ENCODE measurements around the gene DUSP7. TPM values are rescaled to one million over a fixed set of nuclear protein-coding genes. Genes with fewer than 3 reads are reported as not detected.

The DUSP7 gene
- total and polyA plus RNA-seq, 9 of the 15 experiments (the other 6 are each of a cell fraction or from before 2014, with no cell fraction given), result 0.45 to 15.8 (median 8.2) TPM

DNA sequence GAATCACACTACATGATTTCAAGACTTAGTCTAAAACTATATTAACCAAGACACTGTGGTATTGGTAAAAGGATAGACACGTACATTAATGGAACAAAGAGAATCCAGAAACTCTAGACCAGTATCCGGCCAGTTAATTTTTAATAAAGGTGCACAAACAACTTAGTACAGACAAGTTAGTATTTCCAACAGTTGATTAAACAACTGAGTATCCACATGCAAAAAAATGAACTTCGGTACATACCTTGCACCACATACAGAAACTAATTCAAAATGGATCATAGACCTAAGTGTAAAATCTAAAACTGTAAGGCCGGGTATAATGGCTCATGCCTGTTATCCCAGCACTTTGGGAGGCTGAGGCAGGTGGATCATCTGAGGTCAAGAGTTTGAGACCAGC, 46.6 kb upstream of the DUSP7 start:
- H3K27me3 ChIP-seq (ENCODE audit: control insufficient read depth in 2 of 2, insufficient read depth in 2 of 2, low read length in 2 of 2), result no peaks in the 10 kb centered on the region
- intact Hi-C loops (cut with micrococcal nuclease), result no loop called here
- in situ Hi-C loops (cut with MboI), result no loop called here
- no peaks in the 10 kb centered on the region for H3K79me2 ChIP-seq (ENCODE audit: control insufficient read depth, insufficient read depth, low read length)
- 85% methylated on average over 4 of the region's 4 CpGs for WGBS (ENCODE audit: insufficient coverage, low coverage, missing lambda C conversion rate)
- BruUV-seq (replicated peaks), result no TSS peak
- no peak overlapping the region for H3K9ac ChIP-seq (ENCODE audit: insufficient read depth in 1 of 2, low read depth in 2 of 2, low read length in 2 of 2)
- no peak for TF ChIP-seq TRIM28 (IDR thresholded peaks at IDR 0.05)
- TF ChIP-seq ZNF121 (CRISPR knock-in tag; conservative IDR thresholded peaks at IDR 0.05), result no peak
- TF ChIP-seq CREBBP (IDR thresholded peaks at IDR 0.05; ENCODE audit: low read depth, low read length), result no peak
- no peak for TF ChIP-seq ZZZ3 (IDR thresholded peaks at IDR 0.05)
- no peak for TF ChIP-seq PTTG1 (tag; IDR thresholded peaks at IDR 0.05; ENCODE audit: low read depth)
- TF ChIP-seq ZNF212 (CRISPR knock-in tag; IDR thresholded peaks at IDR 0.05), result no peak
- TF ChIP-seq, protein P1, sequence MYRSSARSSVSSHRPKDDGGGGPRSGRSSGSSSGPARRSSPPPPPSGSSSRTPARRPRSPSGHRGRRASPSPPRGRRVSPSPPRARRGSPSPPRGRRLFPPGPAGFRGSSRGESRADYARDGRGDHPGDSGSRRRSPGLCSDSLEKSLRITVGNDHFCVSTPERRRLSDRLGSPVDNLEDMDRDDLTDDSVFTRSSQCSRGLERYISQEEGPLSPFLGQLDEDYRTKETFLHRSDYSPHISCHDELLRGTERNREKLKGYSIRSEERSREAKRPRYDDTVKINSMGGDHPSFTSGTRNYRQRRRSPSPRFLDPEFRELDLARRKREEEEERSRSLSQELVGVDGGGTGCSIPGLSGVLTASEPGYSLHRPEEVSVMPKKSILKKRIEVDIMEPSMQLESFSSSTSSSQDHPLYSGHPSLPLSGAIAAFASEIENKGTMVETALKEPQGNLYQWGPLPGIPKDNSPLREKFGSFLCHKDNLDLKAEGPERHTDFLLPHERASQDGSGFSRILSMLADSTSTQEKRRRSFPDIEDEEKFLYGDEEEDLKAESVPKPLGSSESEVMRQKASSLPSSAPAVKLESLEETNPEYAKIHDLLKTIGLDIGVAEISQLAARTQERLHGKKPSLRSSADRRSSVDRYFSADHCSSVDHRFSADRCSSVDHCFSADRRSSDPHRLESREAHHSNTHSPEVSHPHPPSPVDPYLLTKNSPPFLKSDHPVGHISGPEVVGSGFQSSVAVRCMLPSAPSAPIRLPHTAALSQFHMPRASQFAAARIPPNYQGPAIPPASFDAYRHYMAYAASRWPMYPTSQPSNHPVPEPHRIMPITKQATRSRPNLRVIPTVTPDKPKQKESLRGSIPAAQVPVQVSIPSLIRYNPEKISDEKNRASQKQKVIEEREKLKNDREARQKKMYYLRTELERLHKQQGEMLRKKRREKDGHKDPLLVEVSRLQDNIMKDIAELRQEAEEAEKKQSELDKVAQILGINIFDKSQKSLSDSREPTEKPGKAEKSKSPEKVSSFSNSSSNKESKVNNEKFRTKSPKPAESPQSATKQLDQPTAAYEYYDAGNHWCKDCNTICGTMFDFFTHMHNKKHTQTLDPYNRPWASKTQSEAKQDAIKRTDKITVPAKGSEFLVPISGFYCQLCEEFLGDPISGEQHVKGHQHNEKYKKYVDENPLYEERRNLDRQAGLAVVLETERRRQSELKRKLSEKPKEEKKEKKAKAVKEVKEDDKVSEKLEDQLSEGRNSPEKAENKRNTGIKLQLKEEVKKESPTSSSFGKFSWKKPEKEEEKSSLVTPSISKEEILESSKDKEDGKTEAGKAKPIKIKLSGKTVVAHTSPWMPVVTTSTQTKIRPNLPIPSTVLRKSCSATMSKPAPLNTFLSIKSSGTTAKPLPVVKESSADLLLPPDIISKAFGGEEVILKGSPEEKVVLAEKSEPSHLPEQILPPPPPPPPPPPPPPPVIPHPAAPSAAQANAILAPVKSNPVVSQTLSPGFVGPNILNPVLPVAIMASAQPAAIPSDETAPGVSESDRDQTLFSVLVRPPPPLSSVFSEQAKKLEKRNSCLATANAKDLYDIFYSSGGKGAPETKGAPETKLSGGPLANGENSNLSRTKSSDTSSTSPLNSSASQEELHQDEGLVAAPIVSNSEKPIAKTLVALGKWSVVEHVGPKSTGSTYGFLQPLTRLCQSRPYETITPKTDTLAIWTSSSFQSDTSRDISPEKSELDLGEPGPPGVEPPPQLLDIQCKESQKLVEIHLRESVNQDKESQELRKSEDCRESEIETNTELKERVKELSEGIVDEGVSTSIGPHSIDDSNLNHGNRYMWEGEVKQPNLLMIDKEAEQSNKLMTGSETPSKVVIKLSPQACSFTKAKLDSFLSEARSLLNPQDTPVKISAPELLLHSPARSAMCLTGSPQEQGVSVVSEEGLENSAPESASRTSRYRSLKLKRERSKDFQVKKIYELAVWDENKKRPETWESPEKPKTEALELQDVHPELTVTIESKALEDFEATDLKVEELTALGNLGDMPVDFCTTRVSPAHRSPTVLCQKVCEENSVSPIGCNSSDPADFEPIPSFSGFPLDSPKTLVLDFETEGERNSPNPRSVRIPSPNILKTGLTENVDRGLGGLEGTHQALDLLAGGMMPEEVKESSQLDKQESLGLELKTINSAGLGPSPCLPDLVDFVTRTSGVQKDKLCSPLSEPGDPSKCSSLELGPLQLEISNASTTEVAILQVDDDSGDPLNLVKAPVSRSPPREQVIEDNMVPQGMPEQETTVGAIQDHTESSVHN (IDR thresholded peaks at IDR 0.05; ENCODE audit: borderline replicate concordance in 1 of 2, low read depth in 1 of 2), result no peak
- TF ChIP-seq ZNF239 (CRISPR knock-in tag; IDR thresholded peaks at IDR 0.05), result no peak
- no peak for TF ChIP-seq SIN3A (IDR thresholded peaks at IDR 0.05; ENCODE audit: borderline replicate concordance in 2 of 2, control insufficient read depth in 1 of 2, low read depth in 2 of 2, low read length in 2 of 2)
- TF ChIP-seq SRF (CRISPR knock-in tag; IDR thresholded peaks at IDR 0.05), result no peak
- TF ChIP-seq ZBTB1 (CRISPR knock-in tag; IDR thresholded peaks at IDR 0.05; ENCODE audit: borderline replicate concordance, low read depth), result no peak
- no peak for TF ChIP-seq ZNF263 (CRISPR knock-in tag; IDR thresholded peaks at IDR 0.05; ENCODE audit: borderline replicate concordance)
- no peak for TF ChIP-seq NR2F6 (CRISPR knock-in tag; IDR thresholded peaks at IDR 0.05)
- TF ChIP-seq LCOR (CRISPR knock-in tag; IDR thresholded peaks at IDR 0.05), result no peak
- H3K4me3 ChIP-seq, result no peak overlapping the region
- H2AFZ ChIP-seq (ENCODE audit: low read depth, low read length), result no peak overlapping the region
- POLR2A ChIA-PET, result no interaction called here
- no peak for FAIRE-seq
- no peak for DNase-seq (ENCODE audit: extremely low read depth in 1 of 4, low spot score in 3 of 4)
- H3K27ac ChIP-seq (ENCODE audit: extremely low read depth, low read depth, low read length), result no peak overlapping the region
- H3K4me2 ChIP-seq (ENCODE audit: insufficient read depth, low read length), result no peak overlapping the region
- ATAC-seq, result no peak
- H3K4me1 ChIP-seq (replicated peaks in 1 of 2; ENCODE audit: control insufficient read depth in 2 of 2, insufficient read depth in 2 of 2, low read length in 2 of 2), result no peaks in the 10 kb centered on the region; a peak in 2 of 5 replicates
- CTCF ChIA-PET (ENCODE audit: low intra/inter-chr PET ratio), result no interaction called here
- peaks cover 11% of the 10 kb centered on the region; the same call in 2 of the 3 replicates for H3K36me3 ChIP-seq (ENCODE audit: control insufficient read depth, insufficient read depth, low read length)
- no peaks in the 10 kb centered on the region for H3K9me1 ChIP-seq (ENCODE audit: control insufficient read depth, insufficient read depth, low read length)
- H3K9me3 ChIP-seq (replicated peaks; ENCODE audit: control insufficient read depth, insufficient read depth, low read depth, low read length), result no peaks in the 10 kb centered on the region
- H4K20me1 ChIP-seq (replicated peaks; ENCODE audit: control insufficient read depth, insufficient read depth, low read length), result no peaks in the 10 kb centered on the region
